K562 (cell line): ENCODE data around the gene OTUD5. TPM values are rescaled to one million over a fixed set of nuclear protein-coding genes. Genes with fewer than 3 reads are reported as not detected.

Experiments used
- ATAC-seq: fragments of 200-7000 bp; cut with Tn5 transposase; 3 replicates; pipeline ENCODE4 v1.9.1; 2020; ENCODE audit warnings: moderate library complexity
- BruUV-seq: library from RNA; stranded (reverse); fragments of 400-500 nt; replicated peaks from 2 replicates; lab custom pipeline; 2021; lab: Mats Ljungman, UMichigan
- CTCF ChIA-PET: fragments of 300-600 bp; formaldehyde crosslinking; extraction: SDS; loops from one replicate; lab custom pipeline; 2021; ENCODE audit warnings: low intra/inter-chr PET ratio; lab: Yijun Ruan, JAX
- POLR2A ChIA-PET: fragments of 300-600, 350-650 bp; sonication (Branson Sonifier 250); formaldehyde crosslinking; extraction: SDS; loops from one replicate; lab custom pipeline; 2021; ENCODE audit warnings: antibody characterized with exemption, inconsistent platforms; lab: Yijun Ruan, JAX
- DNase-seq, 4 experiments: peaks; one replicate each; pipeline versions ENCODE4 v3.0.0 to v3.0.0-alpha.2; 2011 to 2018; ENCODE audit warnings: low spot score in 3 of 4, mixed read lengths in 3 of 4; ENCODE audit errors: extremely low read depth in 1 of 4
- FAIRE-seq: peaks from 2 replicates; lab custom pipeline; 2011; peaks lifted over from hg19 to GRCh38; lab: Jason Lieb, UNC
- H2AFZ ChIP-seq: 2 replicates; pipeline ENCODE4 v1.6.0; 2011; ENCODE audit warnings: low read depth, low read length, control low read depth, inconsistent platforms
- H3K27ac ChIP-seq: fragments of 200-600 bp; 3 replicates; pipeline ENCODE4 v1.8.0; 2011; ENCODE audit warnings: low read depth, mild to moderate bottlenecking, control low read depth, inconsistent platforms, low read length, moderate library complexity, mixed read lengths; ENCODE audit errors: extremely low read depth
- H3K27me3 ChIP-seq, 2 experiments: fragments of 300-600 bp in 1 of 2; 2 replicates in 1 of 2; 3 replicates in 1 of 2; pipeline versions ENCODE4 v1.6.0 to v1.8.0; 2011; ENCODE audit warnings: inconsistent platforms in 2 of 2, low read length in 2 of 2, mild to moderate bottlenecking in 1 of 2, mixed read lengths in 1 of 2, moderate library complexity in 1 of 2; ENCODE audit not compliant: control insufficient read depth in 2 of 2, insufficient read depth in 2 of 2
- H3K36me3 ChIP-seq: fragments of 300-600 bp; 3 replicates; pipeline ENCODE4 v1.8.0; 2011; ENCODE audit warnings: mild to moderate bottlenecking, low read length, inconsistent platforms; ENCODE audit not compliant: control insufficient read depth, insufficient read depth
- H3K4me1 ChIP-seq, 2 experiments: fragments of 200-600 bp in 1 of 2; replicated peaks in 1 of 2; 2 replicates in 1 of 2; 3 replicates in 1 of 2; pipeline versions ENCODE4 v1.5.1 to v1.8.0; 2011; ENCODE audit warnings: inconsistent platforms in 2 of 2, low read length in 2 of 2, mild to moderate bottlenecking in 1 of 2, mixed read lengths in 1 of 2, moderate library complexity in 1 of 2; ENCODE audit not compliant: control insufficient read depth in 2 of 2, insufficient read depth in 2 of 2
- H3K4me2 ChIP-seq: 2 replicates; pipeline ENCODE4 v1.6.1; 2011; ENCODE audit warnings: low read length, control low read depth, inconsistent platforms, mixed read lengths; ENCODE audit not compliant: insufficient read depth
- H3K4me3 ChIP-seq: fragments of 200-600 bp; sonication (generic), shearing (Covaris generic); 2 replicates; pipeline ENCODE4 v1.5.1; 2016; ENCODE audit warnings: control low read depth, inconsistent platforms
- H3K79me2 ChIP-seq: fragments of 200-600 bp; 3 replicates; pipeline ENCODE4 v1.8.0; 2011; ENCODE audit warnings: low read length, inconsistent platforms; ENCODE audit not compliant: control insufficient read depth, insufficient read depth
- H3K9ac ChIP-seq, 2 experiments: 2 replicates each; pipeline versions ENCODE4 v1.6.0 to v1.6.1; 2011; ENCODE audit warnings: low read depth in 2 of 2, low read length in 2 of 2, control low read depth in 1 of 2, inconsistent platforms in 1 of 2, mild to moderate bottlenecking in 1 of 2, mixed read lengths in 1 of 2; ENCODE audit not compliant: insufficient read depth in 1 of 2
- H3K9me1 ChIP-seq: one replicate; pipeline ENCODE4 v1.6.0; 2011; ENCODE audit warnings: inconsistent platforms, mild to moderate bottlenecking, low read length, moderate library complexity; ENCODE audit not compliant: control insufficient read depth, insufficient read depth
- H3K9me3 ChIP-seq: replicated peaks from 2 replicates; pipeline ENCODE4 v1.5.1; 2011; ENCODE audit warnings: low read depth, low read length, inconsistent platforms; ENCODE audit not compliant: control insufficient read depth, insufficient read depth
- H4K20me1 ChIP-seq: replicated peaks from 2 replicates; pipeline ENCODE4 v1.6.1; 2011; ENCODE audit warnings: low read length, inconsistent platforms, mixed read lengths; ENCODE audit not compliant: control insufficient read depth, insufficient read depth
- POLR2A ChIP-seq: fragments of 450-650 bp; conservative IDR thresholded peaks from 2 replicates; pipeline ENCODE4 v1.6.1; 2016
- POLR2AphosphoS2 ChIP-seq: IDR thresholded peaks from 2 replicates; pipeline ENCODE4 v1.6.1; 2012; ENCODE audit warnings: low read length, improper control_type of control experiment
- SNAPC5 ChIP-seq: fragments of 250-450 bp; sonication (Bioruptor Pico); IDR thresholded peaks from 2 replicates; pipeline ENCODE4 v1.8.0; 2021; ENCODE audit warnings: moderate library complexity, mild to moderate bottlenecking, inconsistent platforms
- SREBF1 ChIP-seq: fragments of 150-350 bp; IDR thresholded peaks from 2 replicates; pipeline ENCODE4 v1.6.1; 2014; ENCODE audit warnings: antibody characterized with exemption, low read depth, low read length, borderline replicate concordance
- whole genome bisulfite sequencing: fragments of 100-300 bp; shearing (Covaris generic); methylation state at CpG from one replicate; pipeline ENCODE4 v1.1.6; 2016; ENCODE audit warnings: low coverage, mixed read lengths; ENCODE audit not compliant: insufficient coverage; ENCODE audit errors: missing lambda C conversion rate; 5-methylcytosine and 5-hydroxymethylcytosine counted together
- in situ Hi-C: fragments of 300-500 bp; cut with MboI; formaldehyde crosslinking; loops from 4 replicates; pipeline ENCODE4 v1.15.0; 2018; ENCODE audit warnings: inconsistent platforms, mixed read lengths
- intact Hi-C: fragments of 100-400 bp; cut with micrococcal nuclease; formaldehyde crosslinking; loops from 2 replicates; pipeline ENCODE4 v1.14.2; 2022
- polyA plus RNA-seq, 8 experiments: library from polyadenylated mRNA; depleted of rRNA in 4 of 8; stranded (reverse) in 5 of 8; unstranded in 3 of 8; fragments of >200 nt; fragmentation: Nextera tagmentation in 2 of 8; fragmentation: Illumina TruSeq in 1 of 8; extraction: Ambion mirVana in 2 of 8; extraction: Trizol in 1 of 8; gene quantifications; 2 replicates each; pipeline versions ENCODE4 v1.2.1 to v1.2.3, GENCODE V29; 2011 to 2014; ENCODE audit warnings: inconsistent platforms in 1 of 8, missing spikeins in 1 of 8
- total RNA-seq, 7 experiments: library from RNA; depleted of rRNA in 6 of 7; stranded (reverse); fragments of >200 nt in 6 of 7; fragmentation: Illumina TruSeq in 2 of 7; extraction: Trizol in 2 of 7; gene quantifications; 2 replicates each; pipeline versions ENCODE4 v1.2.1 to v1.2.3, GENCODE V29; 2011 to 2021; ENCODE audit warnings: low replicate concordance in 1 of 7

The OTUD5 gene
- total and polyA plus RNA-seq, 9 of the 15 experiments (the other 6 are each of a cell fraction or from before 2014, with no cell fraction given), result 3.6 to 102 (median 59.0) TPM

- FAIRE-seq (no peak), ATAC-seq (peak; percentile 22)
- H3K9me1 ChIP-seq, result no peaks in the 10 kb centered on the region
- TF ChIP-seq SNAPC5 (CRISPR knock-in tag), result no peak
- TF ChIP-seq POLR2AphosphoS2, result 0 out of 2 replicates have a peak, but pooled peaks have one; percentile 41
- TF ChIP-seq, all 486 proteins: peak for 1
- WGBS, result 81% methylated on average over 5 of the region's 8 CpGs
- peaks cover 15% of the 10 kb centered on the region for H3K79me2 ChIP-seq
- ChIA-PET CTCF (no interaction called here), POLR2A (interaction anchor here (0.7 to 1.4 kb wide), 2 partner anchors 13 to 149 kb away, joined by 3 to 5 read pairs; no protein-coding TSS in a partner anchor)
- peaks cover 76% of the 10 kb centered on the region for H3K36me3 ChIP-seq
- H3K4me2 ChIP-seq, result no peak overlapping the region
- H3K4me1 ChIP-seq, result peaks cover 6 to 15% of the 10 kb centered on the region in 2 experiments; a peak in 2 of 5 replicates
- no peaks in the 10 kb centered on the region; the same call in 1 of the 2 replicates for H4K20me1 ChIP-seq
- no peak for DNase-seq
- no TSS peak for BruUV-seq
- intact Hi-C loops, result no loop called here
- H3K4me3 ChIP-seq, result no peak overlapping the region
- H2AFZ ChIP-seq, result no peak overlapping the region
- no peaks in the 10 kb centered on the region for H3K9me3 ChIP-seq
- no peak overlapping the region for H3K27ac ChIP-seq
- no peaks in the 10 kb centered on the region for H3K27me3 ChIP-seq
- no peak overlapping the region; a peak in 1 of 4 replicates for H3K9ac ChIP-seq
- in situ Hi-C loops, result no loop called here
These were observed 53.2 kb downstream of the OTUD5 start for GRCh38 chrX:48904180-48904579.

- CTCF ChIA-PET, result no interaction called here
These were observed 54.1 kb downstream of the OTUD5 start for GRCh38 chrX:48903290-48903689.

More at GRCh38 chrX:48903290-48903689, 54.1 kb downstream of the OTUD5 start:
- H3K27ac ChIP-seq, result no peak overlapping the region
- TF ChIP-seq SREBF1, result no peak
- peak; percentile 15; the same call in 1 of the 2 replicates for TF ChIP-seq POLR2A
- H4K20me1 ChIP-seq, result no peaks in the 10 kb centered on the region; the same call in 1 of the 2 replicates
- no peaks in the 10 kb centered on the region for H3K27me3 ChIP-seq
- in situ Hi-C loops (no loop called here), intact Hi-C loops (no loop called here)
- H3K79me2 ChIP-seq, result peaks cover 24% of the 10 kb centered on the region
- 78% methylated on average over 5 of the region's 6 CpGs for WGBS
- H3K4me3 ChIP-seq, result no peak overlapping the region
- H3K9me3 ChIP-seq, result no peaks in the 10 kb centered on the region
- DNase-seq (no peak), FAIRE-seq (no peak), ATAC-seq (peak; percentile 5; the same call in 2 of the 3 replicates)
- H3K36me3 ChIP-seq, result peaks cover 71% of the 10 kb centered on the region
- no peaks in the 10 kb centered on the region for H3K9me1 ChIP-seq
- H3K4me2 ChIP-seq, result no peak overlapping the region
- no peak overlapping the region for H3K9ac ChIP-seq
- H2AFZ ChIP-seq, result no peak overlapping the region
- H3K4me1 ChIP-seq, result peaks cover 7 to 23% of the 10 kb centered on the region in 2 experiments; a peak in 2 of 5 replicates
- BruUV-seq, result no TSS peak
- POLR2A ChIA-PET, result interaction anchor here (0.6 to 1.4 kb wide), 3 partner anchors 8 to 149 kb away, joined by 3 to 5 read pairs (median 3); partner anchors contain the start of gene SLC35A2
